Vagina (tissue), 2 donors: ENCODE results near the gene SIGLEC14.

Experiments used
- CTCF ChIP-seq, 3 experiments: fragments of 450-650 bp in 2 of 3; fragments of 200-600 bp in 1 of 3; sonication (generic) in 1 of 3; IDR thresholded peaks; one replicate each; pipeline ENCODE4 v1.5.1; 2017 to 2019; ENCODE audit warnings: antibody characterized with exemption in 3 of 3, mild to moderate bottlenecking in 2 of 3, moderate library complexity in 2 of 3
- POLR2A ChIP-seq, 2 donors: fragments of 450-650 bp; IDR thresholded peaks; one replicate each; pipeline ENCODE4 v1.6.1; 2017; ENCODE audit warnings: antibody characterized with exemption in 2 of 2, mild to moderate bottlenecking in 2 of 2, moderate library complexity in 2 of 2
- POLR2AphosphoS5 ChIP-seq, 2 donors: sonication (generic); formaldehyde crosslinking; IDR thresholded peaks; one replicate each; pipeline ENCODE4 v1.9.0; 2017; ENCODE audit warnings: antibody characterized with exemption in 2 of 2, mild to moderate bottlenecking in 2 of 2, low read depth in 1 of 2; ENCODE audit not compliant: insufficient read depth in 1 of 2

- TF ChIP-seq CTCF (IDR thresholded peaks at IDR 0.05) (no peak), POLR2A (IDR thresholded peaks at IDR 0.05) (no peak), POLR2AphosphoS5 (IDR thresholded peaks at IDR 0.05; ENCODE audit: insufficient read depth in 1 of 2, low read depth in 1 of 2) (no peak)
Observed at GRCh38 chr19:51602189-51602854, 44.3 kb downstream of the SIGLEC14 start.
